Activated CD8-positive, alpha-beta T cell treated with anti-CD3 and anti-CD28 coated beads, Interleukin-2, amount 10 ng/mL, durations not matched to agents 7 days and 5 days (primary cell): ENCODE measurements around the gene BAK1. TPM values are rescaled to one million over a fixed set of nuclear protein-coding genes. Genes with fewer than 3 reads are reported as not detected.
"Not testable (repeated sequence)": the region's sequence is repeated elsewhere in the genome, so short reads cannot be mapped to it uniquely, and the experiment has no call there.

ENCODE experiments used
- ATAC-seq: fragments of 150-1000 bp; cut with Tn5 transposase; one replicate; pipeline ENCODE4 v1.10.0; 2021; ENCODE audit warnings: moderate library complexity
- CTCF ChIA-PET: fragments of 350-600 bp; sonication (Branson Sonifier 250); formaldehyde crosslinking; loops from one replicate; lab custom pipeline; 2021; ENCODE audit warnings: antibody characterized with exemption; lab: Charles Lee
- POLR2A ChIA-PET: fragments of 350-600 bp; sonication (Branson Sonifier 250); formaldehyde crosslinking; loops from one replicate; lab custom pipeline; 2021; ENCODE audit warnings: antibody characterized with exemption; lab: Charles Lee
- DNase-seq: peaks from one replicate; pipeline ENCODE4 v3.0.0-alpha.2; 2020
- H3K27ac Mint-ChIP-seq: one replicate; pipeline ENCODE4 v1.8.0; 2021; ENCODE audit warnings: mild to moderate bottlenecking, mixed read lengths
- H3K27me3 Mint-ChIP-seq: one replicate; pipeline ENCODE4 v1.8.0; 2021; ENCODE audit warnings: low read depth, mixed read lengths
- H3K36me3 Mint-ChIP-seq: one replicate; pipeline ENCODE4 v1.8.0; 2021; ENCODE audit warnings: low read depth, mixed read lengths
- H3K4me1 Mint-ChIP-seq: one replicate; pipeline ENCODE4 v1.8.0; 2021; ENCODE audit warnings: low read depth, mixed read lengths
- H3K4me3 Mint-ChIP-seq: one replicate; pipeline ENCODE4 v1.8.0; 2021; ENCODE audit warnings: mild to moderate bottlenecking, mixed read lengths
- H3K9me3 Mint-ChIP-seq: one replicate; pipeline ENCODE4 v1.8.0; 2022; ENCODE audit warnings: mixed read lengths; ENCODE audit not compliant: insufficient read depth
- total RNA-seq, 2 experiments: library from RNA; stranded (reverse); gene quantifications; one replicate each; pipeline ENCODE4 v1.2.3, GENCODE V29; 2021

Gene BAK1
- total RNA-seq, 2 experiments from 2014 or later: 76.0 to 76.2 TPM

GRCh38 chr6:33549196-33549595 lies 30.9 kb downstream of the BAK1 start:
- no peak for DNase-seq
- H3K4me1 Mint-ChIP-seq: peaks cover 20% of the 10 kb centered on the region
- no peaks in the 10 kb centered on the region for H3K27me3 Mint-ChIP-seq
- no peaks in the 10 kb centered on the region for H3K36me3 Mint-ChIP-seq
- no peak overlapping the region for H3K4me3 Mint-ChIP-seq
- H3K9me3 Mint-ChIP-seq: no peaks in the 10 kb centered on the region
- CTCF ChIA-PET: interaction anchor here (1.1 to 1.7 kb wide), 3 partner anchors 22 to 29 kb away, joined by 3 to 7 read pairs (median 4); no protein-coding TSS in a partner anchor
- peak overlapping the region; percentile 47 for H3K27ac Mint-ChIP-seq
- ATAC-seq: no peak
- POLR2A ChIA-PET: interaction anchor here (2.5 kb wide), 1 partner anchor 21 kb away, joined by 13 read pairs; no protein-coding TSS in a partner anchor

- POLR2A ChIA-PET: interaction anchor here (0.8 to 2.5 kb wide), 4 partner anchors 14 to 116 kb away, joined by 3 to 17 read pairs (median 8); no protein-coding TSS in a partner anchor
- DNase-seq (no peak), ATAC-seq (no peak)
- Mint-ChIP-seq H3K36me3 (no peaks in the 10 kb centered on the region), H3K27me3 (no peaks in the 10 kb centered on the region), H3K4me3 (no peak overlapping the region), H3K27ac (peak overlapping the region; percentile 85), H3K9me3 (no peaks in the 10 kb centered on the region), H3K4me1 (peaks cover 25% of the 10 kb centered on the region)
- CTCF ChIA-PET: interaction anchor here (0.6 to 1.7 kb wide), 8 partner anchors 9 to 164 kb away, joined by 3 to 7 read pairs (median 3); partner anchors contain the start of genes BAK1, UQCC2 and ZBTB9
Measured at GRCh38 chr6:33547499-33547898, 32.6 kb downstream of the BAK1 start.

- DNase-seq (no peak), ATAC-seq (no peak)
- no peaks in the 10 kb centered on the region for H3K9me3 Mint-ChIP-seq
- ChIA-PET POLR2A (interaction anchor here (2.1 kb wide), 1 partner anchor 13 kb away, joined by 17 read pairs; no protein-coding TSS in a partner anchor), CTCF (interaction anchor here (0.7 to 1.3 kb wide), 2 partner anchors 13 to 92 kb away, joined by 3 to 5 read pairs; partner anchors contain the start of gene ZBTB9)
- H3K27me3 Mint-ChIP-seq: no peaks in the 10 kb centered on the region
- no peak overlapping the region for H3K27ac Mint-ChIP-seq
- peaks cover 25% of the 10 kb centered on the region for H3K4me1 Mint-ChIP-seq
- no peaks in the 10 kb centered on the region for H3K36me3 Mint-ChIP-seq
- H3K4me3 Mint-ChIP-seq: no peak overlapping the region
Measured at GRCh38 chr6:33546766-33547165, 33.3 kb downstream of the BAK1 start.

- DNase-seq, H3K27ac Mint-ChIP-seq, H3K27me3 Mint-ChIP-seq, CTCF ChIA-PET, H3K36me3 Mint-ChIP-seq, H3K9me3 Mint-ChIP-seq, H3K4me3 Mint-ChIP-seq, POLR2A ChIA-PET, ATAC-seq: not testable (repeated sequence)
- peaks cover 25% of the 10 kb centered on the region for H3K4me1 Mint-ChIP-seq
Measured at GRCh38 chr6:33545292-33545691, 34.8 kb downstream of the BAK1 start.

GRCh38 chr6:33543116-33543515 lies 37.0 kb downstream of the BAK1 start:
- no peak for DNase-seq
- no peak for ATAC-seq
- Mint-ChIP-seq H3K4me1 (peaks cover 14% of the 10 kb centered on the region), H3K9me3 (no peaks in the 10 kb centered on the region), H3K27ac (no peak overlapping the region), H3K4me3 (no peak overlapping the region), H3K36me3 (no peaks in the 10 kb centered on the region), H3K27me3 (no peaks in the 10 kb centered on the region)
- CTCF ChIA-PET: no interaction called here
- POLR2A ChIA-PET: no interaction called here

GRCh38 chr6:33540768-33541167 lies 39.3 kb downstream of the BAK1 start:
- ChIA-PET POLR2A (no interaction called here), CTCF (interaction anchor here (2.2 kb wide), 1 partner anchor 44 kb away, joined by 7 read pairs; no protein-coding TSS in a partner anchor)
- no peak overlapping the region for H3K27ac Mint-ChIP-seq
- H3K36me3 Mint-ChIP-seq: no peaks in the 10 kb centered on the region
- no peaks in the 10 kb centered on the region for H3K9me3 Mint-ChIP-seq
- no peak for ATAC-seq
- peaks cover under 1% of the 10 kb centered on the region for H3K27me3 Mint-ChIP-seq
- no peak for DNase-seq
- H3K4me1 Mint-ChIP-seq: peaks cover 5% of the 10 kb centered on the region
- no peak overlapping the region for H3K4me3 Mint-ChIP-seq

- peaks cover 5% of the 10 kb centered on the region for H3K36me3 Mint-ChIP-seq
- H3K4me3 Mint-ChIP-seq: no peak overlapping the region
- DNase-seq: no peak
- peaks cover 23% of the 10 kb centered on the region for H3K4me1 Mint-ChIP-seq
- no peak overlapping the region for H3K27ac Mint-ChIP-seq
- peaks cover 6% of the 10 kb centered on the region for H3K27me3 Mint-ChIP-seq
- no peak for ATAC-seq
- H3K9me3 Mint-ChIP-seq: no peaks in the 10 kb centered on the region
- POLR2A ChIA-PET: interaction anchor here (2.2 kb wide), 1 partner anchor 19 kb away, joined by 4 read pairs; no protein-coding TSS in a partner anchor
- CTCF ChIA-PET: no interaction called here
Measured at GRCh38 chr6:33534702-33535101, 45.4 kb downstream of the BAK1 start.

GRCh38 chr6:33533163-33533869 lies 46.8 kb downstream of the BAK1 start:
- ChIA-PET CTCF (interaction anchor here (0.9 to 1.7 kb wide), 10 partner anchors 14 to 178 kb away, joined by 3 to 7 read pairs (median 4); partner anchors contain the start of genes BAK1, UQCC2 and ZBTB9), POLR2A (interaction anchor here (0.6 to 2.2 kb wide), 14 partner anchors 15 to 114 kb away, joined by 3 to 17 read pairs (median 4); partner anchors contain the start of genes ITPR3 and ZBTB9)
- ATAC-seq (peak; percentile 90), DNase-seq (peak; percentile 84)
- Mint-ChIP-seq H3K27ac (peak overlapping the region; percentile 82), H3K4me1 (peaks cover 23% of the 10 kb centered on the region), H3K27me3 (peaks cover 12% of the 10 kb centered on the region), H3K4me3 (peak overlapping the region; percentile 53)
- not testable (repeated sequence) for H3K9me3 Mint-ChIP-seq, H3K36me3 Mint-ChIP-seq

GRCh38 chr6:33532431-33532830 lies 47.6 kb downstream of the BAK1 start:
- not testable (repeated sequence) for ATAC-seq, H3K27ac Mint-ChIP-seq, DNase-seq, H3K36me3 Mint-ChIP-seq, H3K9me3 Mint-ChIP-seq, H3K4me3 Mint-ChIP-seq
- ChIA-PET CTCF (interaction anchor here (1.0 to 1.7 kb wide), 4 partner anchors 37 to 179 kb away, joined by 3 to 6 read pairs (median 4); partner anchors contain the start of genes UQCC2 and ZBTB9), POLR2A (interaction anchor here (1.0 to 2.2 kb wide), 2 partner anchors 18 to 21 kb away, joined by 3 to 4 read pairs; no protein-coding TSS in a partner anchor)
- Mint-ChIP-seq H3K4me1 (peaks cover 23% of the 10 kb centered on the region), H3K27me3 (peaks cover 12% of the 10 kb centered on the region)

- H3K36me3 Mint-ChIP-seq, ATAC-seq, H3K9me3 Mint-ChIP-seq, H3K27ac Mint-ChIP-seq, POLR2A ChIA-PET, H3K4me3 Mint-ChIP-seq, DNase-seq: not testable (repeated sequence)
- Mint-ChIP-seq H3K4me1 (peaks cover 21% of the 10 kb centered on the region), H3K27me3 (peaks cover 11% of the 10 kb centered on the region)
- CTCF ChIA-PET: interaction anchor here (0.6 to 1.1 kb wide), 2 partner anchors 27 to 181 kb away, joined by 3 read pairs; partner anchors contain the start of gene UQCC2
Measured at GRCh38 chr6:33530617-33531016, 49.5 kb downstream of the BAK1 start.
